ENCODE data around the gene DPYSL4. TPM values are rescaled to one million over a fixed set of nuclear protein-coding genes. Genes with fewer than 3 reads are reported as not detected.

The DPYSL4 gene
- total RNA-seq, 1 donor from 2014 or later: 6.1 TPM

- DNase-seq: no peak
These were observed 41.9 kb downstream of the DPYSL4 start for GRCh38 chr10:132228616-132229015.

- DNase-seq: no peak
These were observed 42.3 kb downstream of the DPYSL4 start for GRCh38 chr10:132229096-132229495.

- DNase-seq: peak; percentile 79
These were observed 43.2 kb downstream of the DPYSL4 start for GRCh38 chr10:132229834-132230556.

- DNase-seq: no peak
These were observed 43.9 kb downstream of the DPYSL4 start for GRCh38 chr10:132230557-132231210.

- DNase-seq: no peak
These were observed 44.9 kb downstream of the DPYSL4 start for GRCh38 chr10:132231656-132232022.

GRCh38 chr10:132232023-132232951 is 45.5 kb downstream of the DPYSL4 start:
- DNase-seq: peak; percentile 45

GRCh38 chr10:132232981-132233380 is 46.2 kb downstream of the DPYSL4 start:
- no peak for DNase-seq

GRCh38 chr10:132233501-132234085 is 46.8 kb downstream of the DPYSL4 start:
- no peak for DNase-seq

GRCh38 chr10:132234860-132235259 is 48.1 kb downstream of the DPYSL4 start:
- no peak for DNase-seq

- DNase-seq: no peak
These were observed 49.4 kb downstream of the DPYSL4 start for GRCh38 chr10:132236161-132236560.

- DNase-seq: no peak
These were observed 50.1 kb downstream of the DPYSL4 start for GRCh38 chr10:132236881-132237280.

- no peak for DNase-seq
These were observed 50.6 kb downstream of the DPYSL4 start for GRCh38 chr10:132237396-132237795.

- DNase-seq: no peak
These were observed 51.1 kb downstream of the DPYSL4 start for GRCh38 chr10:132237871-132238270.

GRCh38 chr10:132238371-132239125 is 51.8 kb downstream of the DPYSL4 start:
- DNase-seq: no peak

GRCh38 chr10:132239126-132240031 is 52.6 kb downstream of the DPYSL4 start:
- no peak for DNase-seq

- DNase-seq: no peak
These were observed 53.4 kb downstream of the DPYSL4 start for GRCh38 chr10:132240156-132240555.

GRCh38 chr10:132240581-132240980 is 53.8 kb downstream of the DPYSL4 start:
- DNase-seq: no peak

- DNase-seq: no peak
These were observed 54.3 kb downstream of the DPYSL4 start for GRCh38 chr10:132241086-132241485.

- DNase-seq: no peak
These were observed 54.7 kb downstream of the DPYSL4 start for GRCh38 chr10:132241496-132241895.

- no peak for DNase-seq
These were observed 55.5 kb downstream of the DPYSL4 start for GRCh38 chr10:132242103-132242840.
